NB4 (cell line): ENCODE measurements around the gene MICU1.
A peak's percentile ranks its signal among the peaks of the same experiment; 100 is the strongest.

ENCODE experiments used
- DNase-seq: peaks from one replicate; pipeline ENCODE4 v3.0.0; 2010; ENCODE audit warnings: low read depth
- H3K4me3 ChIP-seq: one replicate; pipeline ENCODE4 v1.5.1; 2011; ENCODE audit warnings: mild to moderate bottlenecking, low read depth, low read length, moderate library complexity
- CTCF ChIP-seq: IDR thresholded peaks from one replicate; pipeline ENCODE4 v1.5.1; 2012; ENCODE audit warnings: low read depth, low read length
- MAX ChIP-seq: IDR thresholded peaks from 2 replicates; pipeline ENCODE4 v1.6.1; 2011; ENCODE audit warnings: low read depth, low read length
- MYC ChIP-seq: IDR thresholded peaks from 2 replicates; pipeline ENCODE4 v1.6.1; 2011; ENCODE audit warnings: low read depth, low read length
- POLR2A ChIP-seq: IDR thresholded peaks from 2 replicates; pipeline ENCODE4 v1.6.1; 2011; ENCODE audit warnings: mild to moderate bottlenecking; ENCODE audit not compliant: insufficient read length; ENCODE audit errors: extremely low read depth

The MICU1 gene

GRCh38 chr10:72379062-72379461 is 246.8 kb downstream of the MICU1 start:
- no peak for TF ChIP-seq MAX
- TF ChIP-seq POLR2A, result no peak
- TF ChIP-seq MYC, result no peak
- no peak for TF ChIP-seq CTCF

GRCh38 chr10:72375585-72375984 is 250.3 kb downstream of the MICU1 start:
- peak; percentile 32 for TF ChIP-seq CTCF
- TF ChIP-seq MYC, result peak; percentile 91
- TF ChIP-seq POLR2A, result no peak
- peak; percentile 95 for TF ChIP-seq MAX
- no peak overlapping the region for H3K4me3 ChIP-seq
- DNase-seq, result peak; percentile 49

More at GRCh38 chr10:72379062-72379461, 246.8 kb downstream of the MICU1 start:
- no peak for DNase-seq
- H3K4me3 ChIP-seq, result no peak overlapping the region

GRCh38 chr10:72375173-72375572 is 250.7 kb downstream of the MICU1 start:
- no peak for DNase-seq
- H3K4me3 ChIP-seq, result no peak overlapping the region
- no peak for TF ChIP-seq POLR2A
- TF ChIP-seq MYC, result no peak
- no peak for TF ChIP-seq CTCF

GRCh38 chr10:72370201-72370722 is 255.6 kb downstream of the MICU1 start:
- DNase-seq, result peak; percentile 30
- no peak for TF ChIP-seq MYC
- TF ChIP-seq MAX, result no peak
- no peak for TF ChIP-seq CTCF
- TF ChIP-seq POLR2A, result no peak
- H3K4me3 ChIP-seq, result no peak overlapping the region

- no peak for DNase-seq
- H3K4me3 ChIP-seq, result no peak overlapping the region
- TF ChIP-seq MYC, result no peak
- TF ChIP-seq CTCF, result no peak
- TF ChIP-seq POLR2A, result no peak
- no peak for TF ChIP-seq MAX
These were observed 258.4 kb downstream of the MICU1 start for GRCh38 chr10:72367301-72367960.
